ENCODE results near the gene SLF2.

GRCh38 chr10:100913470-100913865 is 705 bp downstream of the SLF2 start:
- no peak for TF ChIP-seq CTCF (IDR thresholded peaks at IDR 0.05)
- TF ChIP-seq, protein P1, sequence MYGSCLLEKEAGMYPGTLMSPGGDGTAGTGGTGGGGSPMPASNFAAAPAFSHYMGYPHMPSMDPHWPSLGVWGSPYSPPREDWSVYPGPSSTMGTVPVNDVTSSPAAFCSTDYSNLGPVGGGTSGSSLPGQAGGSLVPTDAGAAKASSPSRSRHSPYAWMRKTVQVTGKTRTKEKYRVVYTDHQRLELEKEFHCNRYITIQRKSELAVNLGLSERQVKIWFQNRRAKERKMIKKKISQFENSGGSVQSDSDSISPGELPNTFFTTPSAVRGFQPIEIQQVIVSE (CRISPR knock-in tag; IDR thresholded peaks at IDR 0.05; ENCODE audit: borderline replicate concordance): no peak
- no peak for TF ChIP-seq ZBTB21 (CRISPR knock-in tag; IDR thresholded peaks at IDR 0.05; ENCODE audit: borderline replicate concordance)

Data from WTC11 (cell line).